MCF 10A (cell line): ENCODE results near the gene OR51V1. TPM values are rescaled to one million over a fixed set of nuclear protein-coding genes. Genes with fewer than 3 reads are reported as not detected.
A peak's percentile ranks its signal among the peaks of the same experiment; 100 is the strongest.
"Not testable (repeated sequence)": the region's sequence is repeated elsewhere in the genome, so short reads cannot be mapped to it uniquely, and the experiment has no call there.

Source experiments
- BruUV-seq: library from RNA; stranded (reverse); fragments of 400-500 nt; replicated peaks from 2 replicates; lab custom pipeline; 2021; lab: Mats Ljungman, UMichigan
- CTCF ChIA-PET: fragments of 300-600 bp; sonication (Branson Sonifier 250); formaldehyde crosslinking; extraction: SDS; loops from one replicate; lab custom pipeline; 2021; ENCODE audit warnings: antibody characterized with exemption, inconsistent platforms; lab: Yijun Ruan, JAX
- POLR2A ChIA-PET: fragments of 300-600, 350-650 bp; sonication (Branson Sonifier 250); formaldehyde crosslinking; extraction: SDS; loops from one replicate; lab custom pipeline; 2020; ENCODE audit warnings: antibody characterized with exemption, inconsistent platforms; lab: Yijun Ruan, JAX
- DNase-seq: peaks from one replicate; pipeline ENCODE4 v3.0.0-alpha.2; 2018; ENCODE audit not compliant: unreplicated experiment
- H3K27ac Mint-ChIP-seq: one replicate; pipeline ENCODE4 v1.8.0; 2022; ENCODE audit warnings: mild to moderate bottlenecking, low read depth, mixed read lengths; ENCODE audit not compliant: unreplicated experiment
- H3K27me3 Mint-ChIP-seq: one replicate; pipeline ENCODE4 v1.8.0; 2022; ENCODE audit warnings: mixed read lengths; ENCODE audit not compliant: insufficient read depth, unreplicated experiment
- H3K36me3 Mint-ChIP-seq: one replicate; pipeline ENCODE4 v1.8.0; 2022; ENCODE audit warnings: mild to moderate bottlenecking, moderate library complexity, mixed read lengths; ENCODE audit not compliant: insufficient read depth, unreplicated experiment
- H3K4me1 Mint-ChIP-seq: one replicate; pipeline ENCODE4 v1.8.0; 2022; ENCODE audit warnings: mixed read lengths; ENCODE audit not compliant: insufficient read depth, unreplicated experiment
- H3K4me3 Mint-ChIP-seq: one replicate; pipeline ENCODE4 v1.8.0; 2022; ENCODE audit warnings: mild to moderate bottlenecking, moderate library complexity, mixed read lengths; ENCODE audit not compliant: unreplicated experiment
- H3K9me3 Mint-ChIP-seq: one replicate; pipeline ENCODE4 v1.8.0; 2022; ENCODE audit warnings: mixed read lengths; ENCODE audit not compliant: unreplicated experiment
- intact Hi-C: fragments of 100-400 bp; cut with micrococcal nuclease; formaldehyde crosslinking; loops from 2 replicates; pipeline ENCODE4 v1.14.1; 2022
- total RNA-seq: library from RNA; stranded (reverse); gene quantifications from 2 replicates; pipeline ENCODE4 v1.2.3, GENCODE V29; 2022
- TF ChIP-seq, protein P1 (sequence below): fragments of 200-600 bp; IDR thresholded peaks from one replicate; pipeline ENCODE4 v1.8.0; 2022; ENCODE audit warnings: antibody characterized with exemption, mild to moderate bottlenecking; ENCODE audit not compliant: unreplicated experiment

The OR51V1 gene
- total RNA-seq, 1 experiment from 2014 or later: not detected

DNA sequence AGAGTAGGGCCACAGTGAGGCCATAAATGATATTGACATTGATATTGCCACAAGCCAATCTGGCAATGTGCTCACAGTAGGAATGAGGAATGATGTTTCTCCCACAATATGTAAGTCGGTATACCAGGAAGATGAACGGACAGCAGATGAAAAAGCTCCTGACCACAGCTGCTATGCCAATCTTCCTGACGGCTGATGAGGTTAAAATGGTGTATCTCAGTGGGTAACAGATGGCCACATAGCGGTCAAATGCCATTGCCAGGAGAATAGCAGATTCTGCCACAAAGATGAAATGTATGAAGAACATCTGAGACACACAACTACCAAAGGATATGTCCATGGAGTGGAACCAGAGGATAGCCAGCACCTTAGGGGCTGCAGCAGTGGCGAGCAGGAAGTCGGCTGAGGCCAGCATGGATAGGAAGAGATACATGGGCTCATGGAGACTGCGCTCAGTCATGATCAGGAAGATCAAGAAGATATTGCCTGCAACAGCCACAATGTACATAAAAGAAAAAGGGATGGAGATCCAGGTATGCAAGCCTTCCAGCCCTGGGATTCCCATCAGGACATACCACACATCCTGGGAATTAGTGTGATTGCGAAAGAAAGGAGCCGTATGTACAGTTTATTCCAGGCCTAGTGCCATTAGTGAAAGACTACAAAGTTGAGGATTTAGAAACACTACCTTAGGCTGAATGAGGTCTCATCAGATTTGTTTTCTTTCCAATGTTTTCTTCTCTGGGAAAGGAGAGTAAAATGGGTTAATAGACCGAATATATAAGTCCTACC, 22.2 kb downstream of the OR51V1 start:
- no TSS peak for BruUV-seq
- no peaks in the 10 kb centered on the region for H3K9me3 Mint-ChIP-seq
- CTCF ChIA-PET: interaction anchor here (0.6 kb wide), 1 partner anchor 991 kb away, joined by 4 read pairs; no protein-coding TSS in a partner anchor
- DNase-seq: peak; percentile 2
- H3K36me3 Mint-ChIP-seq: no peaks in the 10 kb centered on the region
- TF ChIP-seq, protein P1, sequence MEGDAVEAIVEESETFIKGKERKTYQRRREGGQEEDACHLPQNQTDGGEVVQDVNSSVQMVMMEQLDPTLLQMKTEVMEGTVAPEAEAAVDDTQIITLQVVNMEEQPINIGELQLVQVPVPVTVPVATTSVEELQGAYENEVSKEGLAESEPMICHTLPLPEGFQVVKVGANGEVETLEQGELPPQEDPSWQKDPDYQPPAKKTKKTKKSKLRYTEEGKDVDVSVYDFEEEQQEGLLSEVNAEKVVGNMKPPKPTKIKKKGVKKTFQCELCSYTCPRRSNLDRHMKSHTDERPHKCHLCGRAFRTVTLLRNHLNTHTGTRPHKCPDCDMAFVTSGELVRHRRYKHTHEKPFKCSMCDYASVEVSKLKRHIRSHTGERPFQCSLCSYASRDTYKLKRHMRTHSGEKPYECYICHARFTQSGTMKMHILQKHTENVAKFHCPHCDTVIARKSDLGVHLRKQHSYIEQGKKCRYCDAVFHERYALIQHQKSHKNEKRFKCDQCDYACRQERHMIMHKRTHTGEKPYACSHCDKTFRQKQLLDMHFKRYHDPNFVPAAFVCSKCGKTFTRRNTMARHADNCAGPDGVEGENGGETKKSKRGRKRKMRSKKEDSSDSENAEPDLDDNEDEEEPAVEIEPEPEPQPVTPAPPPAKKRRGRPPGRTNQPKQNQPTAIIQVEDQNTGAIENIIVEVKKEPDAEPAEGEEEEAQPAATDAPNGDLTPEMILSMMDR: no peak
- H3K27me3 Mint-ChIP-seq: peaks cover 4% of the 10 kb centered on the region
- no peak overlapping the region for H3K4me3 Mint-ChIP-seq
- POLR2A ChIA-PET: no interaction called here
- H3K4me1 Mint-ChIP-seq: no peaks in the 10 kb centered on the region
- no peak overlapping the region for H3K27ac Mint-ChIP-seq
- intact Hi-C loops: no loop called here

GRCh38 chr11:5174934-5175333, 25.5 kb downstream of the OR51V1 start:
- no TSS peak for BruUV-seq
- Mint-ChIP-seq H3K4me1 (no peaks in the 10 kb centered on the region), H3K27ac (no peak overlapping the region), H3K36me3 (no peaks in the 10 kb centered on the region), H3K4me3 (no peak overlapping the region), H3K9me3 (no peaks in the 10 kb centered on the region), H3K27me3 (peaks cover 33% of the 10 kb centered on the region)
- intact Hi-C loops: no loop called here
- ChIA-PET POLR2A (no interaction called here), CTCF (no interaction called here)
- TF ChIP-seq, protein P1: no peak
- DNase-seq: no peak

DNA sequence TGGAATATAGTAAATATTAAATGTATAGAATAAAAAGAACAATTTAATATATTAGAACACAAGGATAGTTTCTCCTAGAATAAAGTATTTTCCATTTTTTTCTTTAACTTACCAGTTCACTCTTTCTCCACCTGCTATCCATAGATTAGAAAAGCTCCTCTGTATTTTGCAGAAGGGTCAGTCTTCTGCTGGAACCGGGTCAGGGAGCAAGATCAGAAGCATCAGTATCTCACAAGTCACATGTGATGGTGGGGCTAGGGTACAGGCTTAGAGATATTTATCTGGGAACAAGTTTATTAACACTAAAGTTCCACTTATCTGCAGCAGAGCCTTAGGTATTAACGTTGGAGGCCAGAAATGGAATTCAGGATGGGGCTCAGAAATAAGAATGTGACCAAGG, 28.6 kb downstream of the OR51V1 start:
- H3K27me3 Mint-ChIP-seq: peaks cover 33% of the 10 kb centered on the region
- POLR2A ChIA-PET: no interaction called here
- intact Hi-C loops: no loop called here
- TF ChIP-seq, protein P1: no peak
- H3K4me3 Mint-ChIP-seq: no peak overlapping the region
- CTCF ChIA-PET: no interaction called here
- no peak overlapping the region for H3K27ac Mint-ChIP-seq
- no peaks in the 10 kb centered on the region for H3K4me1 Mint-ChIP-seq
- DNase-seq: no peak
- no peaks in the 10 kb centered on the region for H3K36me3 Mint-ChIP-seq
- H3K9me3 Mint-ChIP-seq: no peaks in the 10 kb centered on the region
- BruUV-seq: no TSS peak

- DNase-seq, H3K9me3 Mint-ChIP-seq, intact Hi-C loops, H3K27ac Mint-ChIP-seq, H3K4me3 Mint-ChIP-seq, H3K36me3 Mint-ChIP-seq, H3K4me1 Mint-ChIP-seq, CTCF ChIA-PET, BruUV-seq: not testable (repeated sequence)
- POLR2A ChIA-PET: interaction anchor here (0.7 kb wide), 1 partner anchor 965 kb away, joined by 3 read pairs; no protein-coding TSS in a partner anchor
- H3K27me3 Mint-ChIP-seq: peaks cover 26% of the 10 kb centered on the region
Measured at GRCh38 chr11:5165898-5166297, 34.6 kb downstream of the OR51V1 start.

GRCh38 chr11:5164807-5165206, 35.7 kb downstream of the OR51V1 start:
- DNase-seq, H3K27ac Mint-ChIP-seq, H3K4me3 Mint-ChIP-seq, POLR2A ChIA-PET, H3K4me1 Mint-ChIP-seq, BruUV-seq, CTCF ChIA-PET, H3K36me3 Mint-ChIP-seq, intact Hi-C loops, H3K9me3 Mint-ChIP-seq: not testable (repeated sequence)
- peaks cover 21% of the 10 kb centered on the region for H3K27me3 Mint-ChIP-seq

DNA sequence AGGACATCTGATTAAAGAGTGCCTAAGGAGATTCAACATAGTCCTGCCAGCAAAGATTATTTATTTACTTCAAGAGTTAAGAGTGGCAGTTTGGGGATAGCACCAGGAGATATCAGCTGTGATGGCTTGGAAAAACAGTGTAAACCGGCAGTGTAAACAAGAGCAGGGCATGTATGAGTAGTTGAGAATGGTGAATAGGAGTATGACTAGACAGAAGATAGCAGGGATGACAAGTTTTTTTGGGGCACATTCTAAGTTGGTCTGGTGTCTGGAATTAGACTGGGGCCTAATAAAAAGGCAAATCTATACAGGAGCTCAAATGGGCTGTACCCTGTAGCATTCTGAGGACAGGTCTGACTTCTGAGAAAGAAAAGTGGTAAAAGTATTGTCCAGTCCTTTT, 39.4 kb downstream of the OR51V1 start:
- H3K4me1 Mint-ChIP-seq, intact Hi-C loops, POLR2A ChIA-PET, H3K36me3 Mint-ChIP-seq, BruUV-seq, H3K27ac Mint-ChIP-seq, DNase-seq, H3K4me3 Mint-ChIP-seq, H3K9me3 Mint-ChIP-seq: not testable (repeated sequence)
- H3K27me3 Mint-ChIP-seq: peaks cover 21% of the 10 kb centered on the region
- CTCF ChIA-PET: interaction anchor here (0.6 kb wide), 1 partner anchor 220 kb away, joined by 3 read pairs; no protein-coding TSS in a partner anchor

- H3K27me3 Mint-ChIP-seq: peaks cover 24% of the 10 kb centered on the region
- BruUV-seq, H3K27ac Mint-ChIP-seq, DNase-seq, H3K4me3 Mint-ChIP-seq, CTCF ChIA-PET, H3K36me3 Mint-ChIP-seq, POLR2A ChIA-PET, H3K9me3 Mint-ChIP-seq, H3K4me1 Mint-ChIP-seq, intact Hi-C loops: not testable (repeated sequence)
Measured at GRCh38 chr11:5160217-5160616, 40.3 kb downstream of the OR51V1 start.
